Endothelial cell of umbilical vein (primary cell): ENCODE data around the gene MICB.

Source experiments
- CTCF ChIP-seq, 2 donors: IDR thresholded peaks; 1 replicate in 1 of 2; 2 replicates in 1 of 2; pipeline ENCODE4 v1.5.1; 2011; ENCODE audit warnings: low read length in 2 of 2, mild to moderate bottlenecking in 2 of 2, moderate library complexity in 2 of 2, control low read depth in 1 of 2, inconsistent platforms in 1 of 2, low read depth in 1 of 2; ENCODE audit not compliant: insufficient read depth in 1 of 2; ENCODE audit errors: extremely low read depth in 1 of 2
- EZH2 ChIP-seq: IDR thresholded peaks from 2 replicates; pipeline ENCODE4 v1.6.1; 2012; ENCODE audit warnings: borderline replicate concordance, low read depth, mild to moderate bottlenecking, moderate library complexity, low read length, inconsistent platforms; ENCODE audit not compliant: severe bottlenecking
- FOS ChIP-seq: IDR thresholded peaks from 2 replicates; pipeline ENCODE4 v1.6.1; 2011; ENCODE audit warnings: mild to moderate bottlenecking, low read length, moderate library complexity, borderline replicate concordance; ENCODE audit not compliant: insufficient read depth
- GATA2 ChIP-seq: IDR thresholded peaks from 2 replicates; pipeline ENCODE4 v1.7.0; 2011; ENCODE audit warnings: low read depth, mild to moderate bottlenecking, moderate library complexity, mixed read lengths, low read length; ENCODE audit not compliant: insufficient read length, insufficient read depth
- MAX ChIP-seq: IDR thresholded peaks from 2 replicates; pipeline ENCODE4 v1.6.1; 2011; ENCODE audit not compliant: insufficient read depth, insufficient read length
- MYC ChIP-seq: IDR thresholded peaks from one replicate; pipeline ENCODE4 v1.6.1; 2011; ENCODE audit warnings: mild to moderate bottlenecking, low read depth, low read length
- POLR2A ChIP-seq: IDR thresholded peaks from 2 replicates; pipeline ENCODE4 v1.6.1; 2012; ENCODE audit warnings: low read depth, mild to moderate bottlenecking, control low read depth, low read length

GRCh38 chr6:31546339-31546957, 48.5 kb downstream of the MICB start, which contains the start of gene ATP6V1G2:
- peak; percentile 94 to 97 for TF ChIP-seq CTCF (IDR thresholded peaks at IDR 0.05; ENCODE audit: extremely low read depth in 1 of 2, insufficient read depth in 1 of 2, low read depth in 1 of 2, low read length in 2 of 2)
- no peak for TF ChIP-seq POLR2A
- TF ChIP-seq MAX, result no peak
- TF ChIP-seq GATA2, result no peak
- no peak for TF ChIP-seq FOS
- no peak for TF ChIP-seq EZH2
- no peak for TF ChIP-seq MYC
